HEK293 (cell line): ENCODE measurements around the gene VEGFA.
A peak's percentile ranks its signal among the peaks of the same experiment; 100 is the strongest.

Source experiments
- ATF2 ChIP-seq: fragments of 450-650 bp; formaldehyde crosslinking; IDR thresholded peaks from 2 replicates; pipeline ENCODE4 v1.5.1; 2016; ENCODE audit warnings: missing biosample characterization, missing genetic modification characterization, low read depth
- BCL11A ChIP-seq: fragments of 450-650 bp; formaldehyde crosslinking; IDR thresholded peaks from 2 replicates; pipeline ENCODE4 v1.5.1; 2016; ENCODE audit warnings: low read depth, missing biosample characterization, missing genetic modification characterization
- BCL11B ChIP-seq: fragments of 450-650 bp; formaldehyde crosslinking; IDR thresholded peaks from 2 replicates; pipeline ENCODE4 v1.5.1; 2016; ENCODE audit warnings: low read depth, missing biosample characterization, missing genetic modification characterization
- GLI4 ChIP-seq: fragments of 450-650 bp; formaldehyde crosslinking; IDR thresholded peaks from 2 replicates; pipeline ENCODE4 v1.5.1; 2016; ENCODE audit warnings: missing biosample characterization, missing genetic modification characterization
- IKZF3 ChIP-seq: fragments of 450-650 bp; IDR thresholded peaks from 2 replicates; pipeline ENCODE4 v1.5.0; 2018; ENCODE audit warnings: missing biosample characterization, mild to moderate bottlenecking, missing genetic modification characterization, moderate library complexity
- KLF1 ChIP-seq: fragments of 450-650 bp; formaldehyde crosslinking; IDR thresholded peaks from 2 replicates; pipeline ENCODE4 v1.5.1; 2016; ENCODE audit warnings: missing biosample characterization, missing genetic modification characterization
- KLF10 ChIP-seq: fragments of 450-650 bp; IDR thresholded peaks from 2 replicates; pipeline ENCODE4 v1.5.1; 2018; ENCODE audit warnings: missing biosample characterization, mild to moderate bottlenecking, missing genetic modification characterization
- PRDM10 ChIP-seq: fragments of 450-650 bp; formaldehyde crosslinking; IDR thresholded peaks from 2 replicates; pipeline ENCODE4 v1.5.1; 2016; ENCODE audit warnings: missing biosample characterization, missing genetic modification characterization
- SP3 ChIP-seq: fragments of 450-650 bp; formaldehyde crosslinking; IDR thresholded peaks from 2 replicates; pipeline ENCODE4 v1.5.1; 2016; ENCODE audit warnings: missing biosample characterization, missing genetic modification characterization
- SP7 ChIP-seq: fragments of 450-650 bp; formaldehyde crosslinking; IDR thresholded peaks from 2 replicates; pipeline ENCODE4 v1.5.1; 2016; ENCODE audit warnings: missing biosample characterization, missing genetic modification characterization
- ZBTB10 ChIP-seq: fragments of 450-650 bp; formaldehyde crosslinking; IDR thresholded peaks from 2 replicates; pipeline ENCODE4 v1.5.1; 2016; ENCODE audit warnings: missing biosample characterization, missing genetic modification characterization
- ZBTB20 ChIP-seq: fragments of 450-650 bp; formaldehyde crosslinking; IDR thresholded peaks from 2 replicates; pipeline ENCODE4 v1.5.1; 2016; ENCODE audit warnings: missing biosample characterization, missing genetic modification characterization
- ZFP3 ChIP-seq: fragments of 450-650 bp; formaldehyde crosslinking; IDR thresholded peaks from 2 replicates; pipeline ENCODE4 v1.5.1; 2016; ENCODE audit warnings: low read depth, missing biosample characterization, missing genetic modification characterization
- ZNF132 ChIP-seq: fragments of 450-650 bp; formaldehyde crosslinking; IDR thresholded peaks from 2 replicates; pipeline ENCODE4 v1.5.1; 2017; ENCODE audit warnings: missing biosample characterization, missing genetic modification characterization, borderline replicate concordance
- ZNF138 ChIP-seq: fragments of 450-650 bp; formaldehyde crosslinking; IDR thresholded peaks from 2 replicates; pipeline ENCODE4 v1.5.1; 2016; ENCODE audit warnings: missing biosample characterization, missing genetic modification characterization, borderline replicate concordance
- ZNF16 ChIP-seq: fragments of 450-650 bp; formaldehyde crosslinking; IDR thresholded peaks from 2 replicates; pipeline ENCODE4 v1.5.1; 2016; ENCODE audit warnings: low read depth, missing biosample characterization, missing genetic modification characterization
- ZNF280C ChIP-seq: fragments of 450-650 bp; formaldehyde crosslinking; IDR thresholded peaks from 2 replicates; pipeline ENCODE4 v1.5.1; 2016; ENCODE audit warnings: missing biosample characterization, missing genetic modification characterization
- ZNF311 ChIP-seq: fragments of 450-650 bp; formaldehyde crosslinking; IDR thresholded peaks from 2 replicates; pipeline ENCODE4 v1.5.1; 2017; ENCODE audit warnings: missing biosample characterization, missing genetic modification characterization, borderline replicate concordance
- ZNF366 ChIP-seq: fragments of 450-650 bp; formaldehyde crosslinking; conservative IDR thresholded peaks from 2 replicates; pipeline ENCODE4 v1.5.1; 2016; ENCODE audit warnings: missing biosample characterization, missing genetic modification characterization
- ZNF37A ChIP-seq: fragments of 450-650 bp; IDR thresholded peaks from 2 replicates; pipeline ENCODE4 v1.5.1; 2018; ENCODE audit warnings: missing biosample characterization, missing genetic modification characterization
- ZNF391 ChIP-seq: fragments of 450-650 bp; formaldehyde crosslinking; IDR thresholded peaks from 2 replicates; pipeline ENCODE4 v1.5.1; 2016; ENCODE audit warnings: low read depth, missing biosample characterization, missing genetic modification characterization, borderline replicate concordance
- ZNF510 ChIP-seq: fragments of 450-650 bp; formaldehyde crosslinking; IDR thresholded peaks from 2 replicates; pipeline ENCODE4 v1.5.1; 2018; ENCODE audit warnings: mild to moderate bottlenecking, missing genetic modification characterization, missing biosample characterization; ENCODE audit not compliant: insufficient replicate concordance
- ZNF513 ChIP-seq: fragments of 450-650 bp; IDR thresholded peaks from 2 replicates; pipeline ENCODE4 v1.5.1; 2018; ENCODE audit warnings: missing biosample characterization, missing genetic modification characterization
- ZNF624 ChIP-seq: fragments of 450-650 bp; formaldehyde crosslinking; IDR thresholded peaks from 2 replicates; pipeline ENCODE4 v1.5.1; 2017; ENCODE audit warnings: missing biosample characterization, missing genetic modification characterization
- ZNF658 ChIP-seq: fragments of 450-650 bp; formaldehyde crosslinking; IDR thresholded peaks from 2 replicates; pipeline ENCODE4; 2016; ENCODE audit warnings: missing biosample characterization, missing genetic modification characterization
- ZNF701 ChIP-seq: fragments of 450-650 bp; formaldehyde crosslinking; IDR thresholded peaks from 2 replicates; pipeline ENCODE4 v1.5.1; 2016; ENCODE audit warnings: missing biosample characterization, missing genetic modification characterization
- ZNF747 ChIP-seq: fragments of 450-650 bp; formaldehyde crosslinking; IDR thresholded peaks from 2 replicates; pipeline ENCODE4 v1.5.1; 2016; ENCODE audit warnings: missing biosample characterization, missing genetic modification characterization
- ZNF785 ChIP-seq: fragments of 450-650 bp; formaldehyde crosslinking; IDR thresholded peaks from 2 replicates; pipeline ENCODE4 v1.5.1; 2016; ENCODE audit warnings: missing biosample characterization, missing genetic modification characterization
- ZNF830 ChIP-seq: fragments of 450-650 bp; IDR thresholded peaks from 2 replicates; pipeline ENCODE4 v1.5.0; 2018; ENCODE audit warnings: missing biosample characterization, missing genetic modification characterization, low read depth, mild to moderate bottlenecking, moderate library complexity

VEGFA gene

GRCh38 chr6:43724914-43725642, 44.9 kb upstream of the VEGFA start (continued):
- no peak for TF ChIP-seq ZNF391 (tag by site-specific recombination)
- no peak for TF ChIP-seq ZNF624 (tag by site-specific recombination)
- peak; percentile 69 for TF ChIP-seq ZNF366 (tag by site-specific recombination)
- no peak for TF ChIP-seq BCL11B (tag by site-specific recombination)
- peak; percentile 65; the same call in 1 of the 2 replicates for TF ChIP-seq PRDM10 (tag by site-specific recombination)
- peak; percentile 84 for TF ChIP-seq KLF10 (tag by site-specific recombination)
- TF ChIP-seq BCL11A (tag by site-specific recombination) = no peak
- TF ChIP-seq SP3 (tag by site-specific recombination) = peak; percentile 26; the same call in 1 of the 2 replicates
- peak; percentile 73 for TF ChIP-seq ZBTB10 (tag by site-specific recombination)
- no peak for TF ChIP-seq ZNF37A (tag by site-specific recombination)
- TF ChIP-seq ZNF16 (tag by site-specific recombination) = no peak
- TF ChIP-seq IKZF3 (tag by site-specific recombination) = peak; percentile 61; the same call in 1 of the 2 replicates
- TF ChIP-seq ZNF747 = no peak
- no peak for TF ChIP-seq ZNF701
- TF ChIP-seq SP7 (tag by site-specific recombination) = peak; percentile 88
- TF ChIP-seq ZNF785 (tag by site-specific recombination) = no peak
- TF ChIP-seq ZNF280C = no peak
- peak; percentile 65 for TF ChIP-seq ATF2 (tag by site-specific recombination)
- TF ChIP-seq ZNF830 (tag by site-specific recombination) = no peak
- TF ChIP-seq KLF1 (tag by site-specific recombination) = peak; percentile 96
- TF ChIP-seq ZNF138 (tag by site-specific recombination) = no peak
- peak; percentile 49 for TF ChIP-seq ZNF513 (tag by site-specific recombination)
- no peak for TF ChIP-seq ZNF658 (tag by site-specific recombination)
- no peak for TF ChIP-seq ZNF132 (tag by site-specific recombination)
- TF ChIP-seq ZFP3 = no peak
- no peak for TF ChIP-seq GLI4 (tag by site-specific recombination)
- TF ChIP-seq ZBTB20 (tag by site-specific recombination) = 0 out of 2 replicates have a peak, but pooled peaks have one; percentile 23
- TF ChIP-seq ZNF311 = no peak
- TF ChIP-seq ZNF510 (tag by site-specific recombination) = no peak
